CD1c-positive myeloid dendritic cell (primary cell): ENCODE results near the gene ZMAT2.
"Not testable (repeated sequence)": the region's sequence is repeated elsewhere in the genome, so short reads cannot be mapped to it uniquely, and the experiment has no call there.

Experiments
- DNase-seq: peaks from one replicate; pipeline ENCODE4 v3.0.0-alpha.2; 2016; ENCODE audit errors: extremely low spot score

ZMAT2 gene

GRCh38 chr5:140700177-140701144 lies at the start of gene ZMAT2:
TSS of gene ZMAT2 (plus strand) at chr5:140700447. CDS start at chr5:140700461, 14 bp downstream.
- peak; percentile 98 for DNase-seq

DNA sequence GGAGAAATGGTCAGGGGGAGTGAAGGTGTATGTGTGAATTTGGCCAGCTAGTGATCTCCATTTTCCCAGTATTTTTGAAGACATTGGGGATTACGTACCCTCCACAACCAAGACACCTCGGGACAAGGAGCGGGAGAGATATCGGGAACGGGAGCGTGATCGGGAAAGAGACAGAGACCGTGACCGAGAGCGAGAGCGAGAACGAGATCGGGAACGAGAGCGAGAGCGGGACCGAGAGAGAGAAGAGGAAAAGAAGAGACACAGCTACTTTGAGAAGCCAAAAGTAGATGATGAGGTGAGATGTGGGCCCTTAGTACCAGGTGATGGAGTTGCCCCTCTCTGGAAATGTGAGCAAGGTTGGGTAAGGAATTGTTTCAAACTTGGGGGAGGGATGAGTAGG lies 41.4 kb upstream of the ZMAT2 start:
- DNase-seq = no peak

GRCh38 chr5:140660371-140660770 lies 39.9 kb upstream of the ZMAT2 start:
- not testable (repeated sequence) for DNase-seq

DNA sequence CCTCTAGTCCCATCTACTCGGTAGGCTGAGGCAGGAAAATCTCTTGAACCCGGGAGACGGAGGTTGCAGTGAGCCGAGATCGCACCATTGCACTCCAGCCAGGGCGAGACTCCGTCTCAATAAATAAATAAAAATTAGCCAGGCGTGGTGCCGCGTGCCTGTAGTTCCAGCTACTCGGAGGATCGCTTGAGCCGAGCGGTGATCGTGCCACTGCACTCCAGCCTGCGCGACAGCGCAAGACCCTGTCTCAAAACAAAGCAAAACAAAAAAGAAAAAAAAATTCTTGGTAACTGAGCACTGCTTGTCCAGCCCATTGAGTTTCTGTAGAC lies 36.3 kb upstream of the ZMAT2 start:
- DNase-seq = no peak

DNA sequence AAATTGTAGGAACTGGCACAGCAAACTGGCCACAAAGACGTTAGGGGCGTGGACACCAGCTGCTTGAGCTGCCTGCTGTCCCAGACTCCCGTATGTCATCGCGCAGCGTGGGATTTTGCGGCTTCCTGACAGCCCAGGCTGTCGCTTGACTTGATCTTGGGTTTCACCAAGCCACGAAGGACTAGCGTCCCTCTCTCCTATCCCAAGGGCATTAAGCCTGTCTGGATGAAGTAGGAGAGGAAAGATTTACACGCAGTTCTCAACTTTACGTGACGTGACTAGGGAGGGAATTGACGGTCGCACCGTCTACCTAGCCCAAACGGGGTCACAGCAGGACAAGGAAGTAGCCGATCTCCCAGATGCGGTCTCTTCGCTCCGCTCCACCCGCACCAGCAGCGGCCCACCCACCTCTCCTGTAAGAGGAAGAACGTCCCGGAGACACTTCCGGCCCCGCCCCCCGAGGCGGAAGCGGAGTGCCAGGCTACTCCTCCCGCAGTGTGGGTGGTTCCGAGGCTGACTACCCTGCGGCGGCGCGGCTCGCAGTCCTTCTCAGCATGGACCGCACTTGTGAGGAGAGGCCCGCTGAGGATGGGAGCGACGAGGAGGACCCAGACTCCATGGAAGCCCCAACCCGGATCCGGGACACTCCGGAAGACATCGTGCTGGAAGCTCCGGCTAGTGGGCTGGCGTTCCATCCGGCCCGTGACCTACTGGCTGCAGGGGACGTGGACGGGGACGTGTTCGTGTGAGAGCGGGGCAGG lies 35.7 kb upstream of the ZMAT2 start, which contains the start of gene WDR55:
WDR55 (plus strand) TSS at position 546 of the 761 bp plus-strand sequence; CDS start at position 555, 9 bp downstream.
- peak; percentile 98 for DNase-seq

- not testable (repeated sequence) for DNase-seq
These were observed 29.2 kb upstream of the ZMAT2 start for GRCh38 chr5:140671035-140671434.

DNA sequence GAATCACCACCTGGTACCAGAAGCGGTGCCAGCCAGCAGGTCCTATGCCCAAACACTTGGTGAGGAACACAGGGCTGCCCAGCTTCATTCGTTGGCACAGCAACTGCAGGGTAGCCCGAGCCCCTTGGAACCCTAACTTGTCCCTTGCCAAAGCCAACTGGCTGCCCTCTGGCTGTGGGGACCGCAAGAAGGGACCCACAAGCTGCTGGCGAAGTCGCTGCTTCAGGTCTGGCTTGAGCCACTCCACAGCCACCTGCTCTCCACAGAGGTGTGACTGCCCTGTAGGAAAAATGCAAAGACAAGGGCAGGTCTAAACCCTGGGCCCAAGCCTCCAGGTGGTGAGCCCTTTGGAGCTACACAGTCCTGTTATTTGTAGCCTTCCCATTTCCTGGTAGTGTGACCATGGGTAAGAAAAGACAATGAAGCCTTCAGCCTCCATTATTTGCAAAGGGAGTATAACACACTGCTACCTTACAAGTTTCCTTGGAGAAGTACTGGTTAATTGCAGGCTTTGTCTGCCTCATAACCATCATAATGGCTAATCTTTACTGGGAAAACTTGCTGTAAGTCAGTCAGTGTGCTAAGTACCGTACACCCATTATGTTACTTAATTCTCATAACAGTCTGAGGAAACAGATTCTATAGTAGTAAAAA lies 28.6 kb upstream of the ZMAT2 start:
- no peak for DNase-seq

DNA sequence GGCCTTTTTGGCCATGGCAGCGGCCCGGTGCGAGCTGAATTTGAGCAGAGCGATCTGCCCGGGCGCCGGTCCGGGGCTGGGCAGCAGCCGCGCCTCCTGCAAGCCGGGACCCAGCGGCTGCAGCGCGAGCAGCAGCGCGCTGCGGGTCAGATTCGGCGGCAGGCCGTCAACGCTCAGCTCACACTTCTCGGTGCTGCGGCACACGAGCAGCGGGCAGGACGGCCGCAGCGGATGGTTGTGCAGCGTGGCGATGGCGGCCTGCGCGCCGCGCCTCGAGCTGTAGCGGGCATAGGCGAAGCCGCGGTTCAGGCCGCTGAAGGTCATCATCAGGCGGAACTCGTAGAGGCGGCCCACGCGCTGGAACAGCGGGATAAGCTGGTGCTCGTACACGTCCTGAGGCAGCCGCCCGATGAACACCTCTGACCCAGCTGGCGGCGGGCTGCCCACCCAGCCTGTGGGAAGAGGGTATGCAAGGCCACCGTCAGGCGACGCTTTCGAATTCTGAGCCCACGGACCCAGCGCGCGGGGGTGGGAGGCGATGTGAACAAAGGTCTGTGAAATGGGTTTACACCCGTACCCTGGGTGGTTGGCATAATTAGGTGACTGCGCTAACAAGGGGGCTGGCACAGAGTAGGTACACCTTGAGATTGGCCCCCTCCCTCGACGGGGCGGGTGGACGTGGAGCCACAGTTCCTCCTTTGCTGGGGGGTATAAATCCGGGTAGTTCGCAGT lies 27.6 kb upstream of the ZMAT2 start:
- peak; percentile 29 for DNase-seq

DNA sequence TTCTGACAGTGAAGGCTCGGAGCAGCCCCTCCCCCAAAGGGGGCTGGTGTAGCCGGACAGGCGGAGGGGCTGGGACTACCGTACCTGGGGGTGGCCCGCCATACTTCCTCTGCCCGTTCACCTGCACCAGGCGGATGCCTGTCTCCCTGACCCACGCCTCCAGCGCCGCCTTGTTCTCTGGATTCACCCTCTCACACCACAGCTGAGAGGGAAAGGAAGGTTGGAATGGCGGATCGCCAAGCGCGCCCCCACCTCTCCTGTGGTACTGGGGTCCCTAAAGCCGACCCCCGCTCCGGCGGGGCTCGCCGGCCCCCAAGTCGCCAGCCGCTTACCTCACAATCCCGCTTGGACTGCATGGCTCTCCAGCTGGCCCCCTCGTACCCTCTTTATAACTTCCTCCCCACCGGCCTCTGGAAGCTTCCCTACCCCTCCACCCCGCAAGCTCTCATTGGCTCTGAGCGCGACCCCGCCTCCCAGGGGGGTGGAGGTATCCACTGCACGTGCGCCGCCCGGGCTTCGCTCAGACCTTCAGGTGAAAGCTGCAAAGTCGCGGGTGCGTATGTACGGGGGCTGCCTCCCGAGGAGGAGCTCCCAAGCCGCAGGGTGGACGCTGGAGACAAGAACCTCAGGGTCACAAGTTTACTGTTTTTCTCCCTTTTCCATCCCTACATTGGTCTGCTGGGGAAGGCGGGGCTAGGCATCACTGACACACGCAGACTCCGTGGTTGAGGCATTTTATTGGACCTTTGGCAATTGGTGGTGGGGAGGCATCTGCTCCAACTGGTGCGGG lies 26.9 kb upstream of the ZMAT2 start, which contains the start of gene DND1:
DND1 (minus strand) TSS at position 390 of the 790 bp plus-strand sequence; CDS start at position 356, 34 bp downstream.
- DNase-seq = no peak

GRCh38 chr5:140674211-140674610 lies 26.0 kb upstream of the ZMAT2 start:
- no peak for DNase-seq

DNA sequence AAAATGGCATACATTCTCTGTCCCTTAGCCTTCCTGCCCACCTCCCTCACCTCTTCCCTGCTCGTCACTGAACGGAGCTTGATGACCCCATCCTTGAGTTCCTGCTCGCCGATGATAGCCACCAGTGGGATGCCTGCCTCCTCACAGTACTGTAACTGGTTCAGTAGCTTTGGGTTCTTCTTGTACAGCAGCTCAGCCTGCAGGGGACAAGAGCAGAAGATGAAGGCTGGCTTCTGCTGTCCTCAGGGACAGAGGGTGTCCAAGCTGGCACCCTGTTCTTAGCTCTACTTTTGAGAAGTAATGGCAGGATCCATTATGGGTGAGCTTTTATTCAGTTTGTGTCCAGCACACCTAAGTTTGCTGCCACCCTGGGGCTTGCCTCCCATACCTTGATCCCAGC lies 25.6 kb upstream of the ZMAT2 start:
- no peak for DNase-seq

DNA sequence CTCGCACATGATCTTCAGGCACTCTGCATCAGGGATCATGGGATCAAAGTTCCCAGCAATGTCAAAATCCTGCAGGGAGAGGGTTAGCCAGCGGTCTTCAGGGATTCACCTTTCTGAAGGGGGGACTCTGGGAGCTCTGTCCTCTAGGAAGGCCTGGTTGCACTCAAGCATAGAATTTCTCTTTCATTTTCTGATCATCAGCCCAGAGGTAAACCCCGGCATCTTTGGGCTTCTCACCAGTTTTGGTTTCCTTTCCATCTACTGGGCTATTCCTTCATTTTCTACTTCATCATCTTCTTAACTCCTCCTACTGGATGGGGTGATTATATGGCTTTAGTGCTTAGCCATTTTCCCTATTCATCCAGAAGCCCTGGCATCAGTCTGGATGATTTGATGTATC lies 22.3 kb upstream of the ZMAT2 start:
- DNase-seq = no peak

DNA sequence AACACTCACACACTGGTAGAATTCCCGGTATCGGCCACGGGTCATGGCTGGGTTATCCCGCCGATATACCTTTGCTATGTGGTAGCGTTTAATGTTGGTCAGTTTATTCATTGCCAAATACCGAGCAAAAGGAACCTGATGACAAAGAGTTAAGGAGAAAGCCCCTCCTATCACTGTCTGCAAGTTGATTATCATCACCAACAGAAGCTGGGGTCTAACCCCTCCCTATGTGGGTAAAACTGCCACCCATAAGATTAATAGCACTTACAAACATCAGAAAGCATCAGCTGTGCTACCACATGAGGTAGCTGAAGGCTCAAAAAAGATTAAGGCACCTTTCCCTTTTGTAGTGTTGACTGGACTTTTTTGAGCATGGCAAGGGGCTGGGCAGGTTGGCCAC lies 21.3 kb upstream of the ZMAT2 start:
- no peak for DNase-seq

DNA sequence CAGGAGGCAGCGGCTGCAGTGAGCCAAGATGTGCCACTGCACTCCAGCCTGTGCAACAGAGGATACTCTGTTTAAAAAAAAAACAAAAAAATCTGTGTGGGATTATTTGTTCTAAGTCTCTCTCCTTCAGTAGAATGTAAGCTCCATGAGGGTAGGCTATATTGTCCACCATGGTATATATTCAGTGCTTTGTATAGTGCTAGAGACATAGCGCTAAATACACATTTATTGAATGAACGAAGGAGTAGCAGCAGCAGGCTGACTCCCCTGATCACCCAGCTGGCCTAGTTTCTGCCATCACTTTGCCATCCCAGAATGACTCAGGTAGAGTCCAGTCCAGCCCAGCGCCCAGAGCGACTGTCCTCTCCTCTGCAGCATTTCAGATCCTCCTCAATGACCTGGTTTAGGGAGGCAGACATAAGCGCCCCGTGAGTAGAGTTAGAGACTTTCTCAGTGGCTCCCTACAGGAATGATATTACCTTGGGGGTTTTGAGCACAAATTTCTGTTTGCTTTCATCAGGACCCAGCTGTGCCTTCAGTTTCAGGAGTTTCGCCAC lies 9.8 kb upstream of the ZMAT2 start:
- no peak for DNase-seq

DNA sequence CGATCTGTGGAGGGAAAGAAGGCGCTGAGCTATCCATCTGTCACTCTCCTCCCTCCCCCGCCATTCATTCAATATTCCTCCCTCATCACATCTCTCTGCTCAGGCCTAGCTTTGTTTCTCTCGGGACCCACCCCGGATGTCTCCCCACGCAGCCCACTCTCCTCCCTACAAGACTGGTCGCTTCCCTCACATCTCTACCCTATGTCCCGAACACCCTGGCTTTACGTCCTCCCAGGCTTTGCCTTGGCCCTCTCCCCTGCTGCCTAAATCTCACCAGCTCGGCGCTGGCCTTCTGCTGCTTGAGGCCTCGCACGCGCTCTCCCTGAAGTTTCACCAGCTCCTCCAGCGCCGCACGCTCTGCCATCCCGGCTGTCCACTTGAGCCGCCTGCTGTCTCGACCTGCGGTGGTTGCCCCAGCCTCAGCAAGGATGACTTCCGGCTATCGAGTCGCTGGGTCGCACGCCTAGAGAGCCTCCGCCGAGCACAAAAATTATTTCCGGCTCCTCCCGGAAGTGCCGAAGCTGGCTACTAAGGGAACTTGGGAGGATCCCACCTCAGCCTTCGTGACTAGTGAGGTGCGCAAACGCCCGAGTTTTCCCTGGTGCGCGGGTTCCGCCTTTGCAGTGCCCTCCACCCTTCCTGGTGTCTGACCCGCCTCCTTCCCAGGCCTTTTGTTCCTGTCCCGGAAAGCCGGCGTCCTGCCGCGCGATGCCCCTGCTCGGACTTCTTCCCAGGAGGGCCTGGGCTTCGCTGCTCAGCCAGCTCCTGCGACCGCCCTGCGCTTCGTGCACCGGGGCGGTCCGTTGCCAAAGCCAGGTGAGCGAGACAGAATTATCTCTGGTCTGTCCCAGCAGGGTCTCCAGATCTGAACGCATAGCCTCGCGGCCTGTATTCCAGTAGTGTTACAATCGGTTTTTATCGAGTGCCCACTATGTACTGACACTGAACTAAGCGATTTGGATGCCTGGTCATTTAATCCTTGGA lies 9.0 kb upstream of the ZMAT2 start, which contains the start of the genes HARS1 and HARS2:
HARS1 (minus strand) TSS at position 430 of the 984 bp plus-strand sequence; CDS start at position 364, 66 bp downstream.
HARS2 (plus strand) TSS at position 515 of the 984 bp plus-strand sequence; CDS start at position 709, 194 bp downstream.
- DNase-seq = peak; percentile 97

GRCh38 chr5:140694276-140694675 lies 6.0 kb upstream of the ZMAT2 start:
- DNase-seq = no peak

GRCh38 chr5:140696891-140697492 lies 3.3 kb upstream of the ZMAT2 start:
- DNase-seq = no peak

DNA sequence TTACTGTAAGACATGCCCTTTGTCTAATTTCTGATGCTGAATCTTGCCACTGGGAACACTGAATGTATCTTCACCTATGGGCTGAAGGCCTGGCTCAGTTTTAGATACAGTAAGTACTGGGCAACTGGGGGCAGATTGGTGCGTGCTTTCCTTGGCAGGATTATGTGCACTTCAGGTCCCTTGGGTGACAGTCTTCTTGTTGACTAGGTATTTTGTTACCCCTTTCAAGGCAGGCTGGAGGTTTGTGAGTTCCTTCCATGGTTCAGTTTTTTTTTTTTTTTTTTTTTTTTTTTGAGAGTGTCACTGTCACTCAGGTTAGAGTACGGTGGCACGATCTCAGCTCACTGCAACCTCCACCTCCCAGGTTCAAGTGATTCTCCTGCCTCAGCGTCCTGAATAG lies 7.6 kb downstream of the ZMAT2 start:
- DNase-seq = no peak
